SK-N-SH treated with all-trans-retinoic acid at 6 μM for 48 hours (cell line): ENCODE data around the gene SETD3.

Experiments
- ARNTL ChIP-seq: fragments of 450-650 bp; formaldehyde crosslinking; IDR thresholded peaks from 2 replicates; pipeline ENCODE4 v1.5.0; 2020; ENCODE audit warnings: low read depth, mild to moderate bottlenecking, moderate library complexity, borderline replicate concordance
- BACH2 ChIP-seq: fragments of 250-450 bp; sonication (Bioruptor Pico); IDR thresholded peaks from 2 replicates; pipeline ENCODE4 v1.9.0; 2021; ENCODE audit warnings: mild to moderate bottlenecking, borderline replicate concordance
- CREB5 ChIP-seq: fragments of 250-450 bp; sonication (Bioruptor Pico); IDR thresholded peaks from 2 replicates; pipeline ENCODE4 v1.5.1; 2020; ENCODE audit warnings: low read depth, mild to moderate bottlenecking, moderate library complexity
- CSRNP3 ChIP-seq: fragments of 250-450 bp; sonication (Bioruptor Pico); IDR thresholded peaks from 2 replicates; pipeline ENCODE4 v1.5.1; 2021; ENCODE audit warnings: mild to moderate bottlenecking, moderate library complexity
- OSR1 ChIP-seq: fragments of 250-450 bp; sonication (Bioruptor Pico); IDR thresholded peaks from 2 replicates; pipeline ENCODE4 v1.8.0; 2022; ENCODE audit warnings: moderate library complexity, mild to moderate bottlenecking, inconsistent platforms
- PATZ1 ChIP-seq: fragments of 250-450 bp; sonication (Bioruptor Pico); IDR thresholded peaks from 2 replicates; pipeline ENCODE4 v1.8.0; 2020; ENCODE audit warnings: mild to moderate bottlenecking, moderate library complexity, borderline replicate concordance
- SNAI2 ChIP-seq: fragments of 250-450 bp; sonication (Bioruptor Pico); IDR thresholded peaks from 2 replicates; pipeline ENCODE4 v1.5.0; 2020; ENCODE audit warnings: mild to moderate bottlenecking, moderate library complexity
- ZFP3 ChIP-seq: fragments of 250-450 bp; sonication (Bioruptor Pico); IDR thresholded peaks from 2 replicates; pipeline ENCODE4 v1.5.0; 2020; ENCODE audit warnings: mild to moderate bottlenecking, moderate library complexity
- ZFP30 ChIP-seq: fragments of 450-650 bp; formaldehyde crosslinking; IDR thresholded peaks from 2 replicates; pipeline ENCODE4 v1.5.0; 2022; ENCODE audit warnings: mild to moderate bottlenecking, moderate library complexity
- ZNF70 ChIP-seq: fragments of 450-650 bp; formaldehyde crosslinking; IDR thresholded peaks from 2 replicates; pipeline ENCODE4 v1.5.0; 2020; ENCODE audit warnings: mild to moderate bottlenecking, moderate library complexity

GRCh38 chr14:99461411-99462085 lies 19.1 kb downstream of the SETD3 start:
- TF ChIP-seq CREB5 (CRISPR knock-in tag) (no peak), PATZ1 (CRISPR knock-in tag) (no peak), CSRNP3 (CRISPR knock-in tag) (no peak), ZNF70 (CRISPR knock-in tag) (no peak), ARNTL (no peak), SNAI2 (CRISPR knock-in tag) (no peak), ZFP30 (CRISPR knock-in tag) (no peak), ZFP3 (CRISPR knock-in tag) (no peak), OSR1 (CRISPR knock-in tag) (no peak), BACH2 (CRISPR knock-in tag) (no peak)
